HG03469 (cell line): ENCODE measurements around the gene LAMA3.

ENCODE experiments used
- ATAC-seq: cut with Tn5 transposase; IDR thresholded peaks from one replicate; pipeline ENCODE4 v1.9.1; 2021; ENCODE audit warnings: mild to moderate bottlenecking, moderate library complexity, moderate number of reproducible peaks; ENCODE audit not compliant: unreplicated experiment

LAMA3 gene

GRCh38 chr18:23845988-23846630 lies 156.9 kb downstream of the LAMA3 start:
- ATAC-seq: no peak

GRCh38 chr18:23847321-23847986 lies 158.2 kb downstream of the LAMA3 start:
- no peak for ATAC-seq

GRCh38 chr18:23849141-23849540 lies 159.9 kb downstream of the LAMA3 start:
- no peak for ATAC-seq

GRCh38 chr18:23850215-23850614 lies 161.0 kb downstream of the LAMA3 start:
- ATAC-seq: no peak

- ATAC-seq: no peak
These were observed 162.3 kb downstream of the LAMA3 start for GRCh38 chr18:23851470-23852002.

- no peak for ATAC-seq
These were observed 163.2 kb downstream of the LAMA3 start for GRCh38 chr18:23852236-23853045.

GRCh38 chr18:23853448-23854195 lies 164.4 kb downstream of the LAMA3 start:
- ATAC-seq: no peak

- ATAC-seq: no peak
These were observed 166.5 kb downstream of the LAMA3 start for GRCh38 chr18:23855721-23856120.

GRCh38 chr18:23856466-23857163 lies 167.4 kb downstream of the LAMA3 start:
- ATAC-seq: no peak

- no peak for ATAC-seq
These were observed 167.9 kb downstream of the LAMA3 start for GRCh38 chr18:23857164-23857552.

GRCh38 chr18:23857756-23858155 lies 168.5 kb downstream of the LAMA3 start:
- no peak for ATAC-seq

- ATAC-seq: no peak
These were observed 170.4 kb downstream of the LAMA3 start for GRCh38 chr18:23859466-23860336.

- no peak for ATAC-seq
These were observed 172.1 kb downstream of the LAMA3 start for GRCh38 chr18:23861326-23861725.

GRCh38 chr18:23861805-23862470 lies 172.7 kb downstream of the LAMA3 start:
- ATAC-seq: no peak

GRCh38 chr18:23864624-23865023 lies 175.4 kb downstream of the LAMA3 start:
- ATAC-seq: no peak

- ATAC-seq: no peak
These were observed 177.8 kb downstream of the LAMA3 start for GRCh38 chr18:23867006-23867405.

- ATAC-seq: no peak
These were observed 179.0 kb downstream of the LAMA3 start for GRCh38 chr18:23868136-23868785.

GRCh38 chr18:23870676-23871380 lies 181.6 kb downstream of the LAMA3 start:
- ATAC-seq: no peak
